HEK293 (cell line): ENCODE results near the gene SLC6A3.

Source experiments
- CTCF ChIA-PET: fragments of 350-600 bp; formaldehyde crosslinking; extraction: SDS; loops from one replicate; lab custom pipeline; 2021; ENCODE audit warnings: antibody characterized with exemption; lab: Yijun Ruan, JAX
- POLR2A ChIA-PET: fragments of 300-600 bp; formaldehyde crosslinking; extraction: SDS; loops from one replicate; lab custom pipeline; 2020; ENCODE audit warnings: antibody characterized with exemption, inconsistent platforms; lab: Yijun Ruan, JAX
- H3K27ac ChIP-seq: fragments of 200-500 bp; sonication (Bioruptor generic); 2 replicates; pipeline ENCODE4 v1.5.1; 2014; ENCODE audit warnings: low read depth, low read length, control low read depth, inconsistent platforms; ENCODE audit errors: extremely low read depth
- H3K36me3 ChIP-seq, 2 experiments: fragments of 200-500 bp in 1 of 2; sonication (Bioruptor generic) in 1 of 2; 1 replicate in 1 of 2; 2 replicates in 1 of 2; pipeline ENCODE4 v1.5.1; 2014 to 2017; ENCODE audit warnings: inconsistent platforms in 2 of 2, low read length in 2 of 2; ENCODE audit not compliant: control insufficient read depth in 2 of 2, insufficient read depth in 1 of 2
- H3K4me1 ChIP-seq: fragments of 200-500 bp; sonication (Bioruptor generic); 2 replicates; pipeline ENCODE4 v1.5.1; 2014; ENCODE audit warnings: mild to moderate bottlenecking, low read length, inconsistent platforms; ENCODE audit not compliant: control insufficient read depth, insufficient read depth
- H3K4me3 ChIP-seq: 2 replicates; pipeline ENCODE4 v1.5.1; 2011; ENCODE audit warnings: low read depth, mild to moderate bottlenecking, control low read depth, low read length, moderate library complexity
- H3K9me3 ChIP-seq: fragments of 200-500 bp; sonication (Bioruptor generic); 2 replicates; pipeline ENCODE4 v1.5.1; 2014; ENCODE audit warnings: low read depth, low read length, inconsistent platforms; ENCODE audit not compliant: control insufficient read depth, insufficient read depth
- HIC1 ChIP-seq: fragments of 450-650 bp; formaldehyde crosslinking; IDR thresholded peaks from 2 replicates; pipeline ENCODE4 v1.5.1; 2016; ENCODE audit warnings: missing biosample characterization, missing genetic modification characterization
- HOXC10 ChIP-seq: sonication (generic); formaldehyde crosslinking; IDR thresholded peaks from 2 replicates; pipeline ENCODE4 v1.8.1; 2023; ENCODE audit warnings: mild to moderate bottlenecking, missing genetic modification reagents
- RBAK ChIP-seq: fragments of 450-650 bp; formaldehyde crosslinking; IDR thresholded peaks from 2 replicates; pipeline ENCODE4 v1.5.1; 2016; ENCODE audit warnings: missing biosample characterization, missing genetic modification characterization
- TCF7L2 ChIP-seq: IDR thresholded peaks from 2 replicates; pipeline ENCODE4 v1.6.1; 2011; ENCODE audit warnings: low read depth, mild to moderate bottlenecking, inconsistent platforms, low read length, moderate library complexity, borderline replicate concordance
- ZBTB17 ChIP-seq: fragments of 450-650 bp; formaldehyde crosslinking; IDR thresholded peaks from 2 replicates; pipeline ENCODE4 v1.5.1; 2016; ENCODE audit warnings: missing biosample characterization, missing genetic modification characterization
- ZNF132 ChIP-seq: fragments of 450-650 bp; formaldehyde crosslinking; IDR thresholded peaks from 2 replicates; pipeline ENCODE4 v1.5.1; 2017; ENCODE audit warnings: missing biosample characterization, missing genetic modification characterization, borderline replicate concordance
- ZNF223 ChIP-seq: fragments of 450-650 bp; formaldehyde crosslinking; IDR thresholded peaks from 2 replicates; pipeline ENCODE4 v1.5.1; 2016; ENCODE audit warnings: missing biosample characterization, missing genetic modification characterization
- ZNF266 ChIP-seq: fragments of 450-650 bp; formaldehyde crosslinking; IDR thresholded peaks from 2 replicates; pipeline ENCODE4 v1.5.1; 2016; ENCODE audit warnings: missing biosample characterization, missing genetic modification characterization, low read depth
- ZNF366 ChIP-seq: fragments of 450-650 bp; formaldehyde crosslinking; conservative IDR thresholded peaks from 2 replicates; pipeline ENCODE4 v1.5.1; 2016; ENCODE audit warnings: missing biosample characterization, missing genetic modification characterization
- ZNF394 ChIP-seq: fragments of 450-650 bp; formaldehyde crosslinking; IDR thresholded peaks from 2 replicates; pipeline ENCODE4 v1.5.1; 2016; ENCODE audit warnings: missing biosample characterization, missing genetic modification characterization, mild to moderate bottlenecking, moderate library complexity, borderline replicate concordance
- ZNF416 ChIP-seq: fragments of 450-650 bp; formaldehyde crosslinking; IDR thresholded peaks from 2 replicates; pipeline ENCODE4 v1.5.1; 2016; ENCODE audit warnings: missing biosample characterization, missing genetic modification characterization
- ZNF423 ChIP-seq: fragments of 450-650 bp; formaldehyde crosslinking; IDR thresholded peaks from 2 replicates; pipeline ENCODE4 v1.5.1; 2016; ENCODE audit warnings: missing biosample characterization, missing genetic modification characterization
- ZNF433 ChIP-seq: fragments of 450-650 bp; formaldehyde crosslinking; IDR thresholded peaks from 2 replicates; pipeline ENCODE4 v1.5.1; 2016; ENCODE audit warnings: missing biosample characterization, missing genetic modification characterization, low read depth
- ZNF48 ChIP-seq: fragments of 450-650 bp; formaldehyde crosslinking; IDR thresholded peaks from 2 replicates; pipeline ENCODE4 v1.5.1; 2016; ENCODE audit warnings: missing biosample characterization, missing genetic modification characterization
- ZNF549 ChIP-seq: fragments of 450-650 bp; IDR thresholded peaks from 2 replicates; pipeline ENCODE4 v1.5.1; 2018; ENCODE audit warnings: missing biosample characterization, missing genetic modification characterization, mild to moderate bottlenecking, inconsistent platforms, moderate library complexity
- ZNF571 ChIP-seq: fragments of 450-650 bp; formaldehyde crosslinking; IDR thresholded peaks from 2 replicates; pipeline ENCODE4 v1.5.0; 2017; ENCODE audit warnings: missing biosample characterization, missing genetic modification characterization
- ZNF658 ChIP-seq: fragments of 450-650 bp; formaldehyde crosslinking; IDR thresholded peaks from 2 replicates; pipeline ENCODE4; 2016; ENCODE audit warnings: missing biosample characterization, missing genetic modification characterization
- ZNF792 ChIP-seq: fragments of 450-650 bp; formaldehyde crosslinking; IDR thresholded peaks from 2 replicates; pipeline ENCODE4 v1.5.1; 2016; ENCODE audit warnings: missing biosample characterization, missing genetic modification characterization

The SLC6A3 gene

GRCh38 chr5:1479066-1479465 lies 33.8 kb upstream of the SLC6A3 start:
- no peaks in the 10 kb centered on the region for H3K4me1 ChIP-seq
- no peak overlapping the region for H3K4me3 ChIP-seq
- H3K27ac ChIP-seq = no peak overlapping the region
- CTCF ChIA-PET = interaction anchor here (0.6 to 3.3 kb wide), 11 partner anchors 9 to 471 kb away, joined by 3 to 20 read pairs (median 4); no protein-coding TSS in a partner anchor
- H3K9me3 ChIP-seq = no peaks in the 10 kb centered on the region
- TF ChIP-seq ZNF571 (tag by site-specific recombination) = no peak
- TF ChIP-seq ZNF658 = no peak
- TF ChIP-seq ZNF366 = no peak
- TF ChIP-seq HOXC10 (CRISPR knock-in tag) = no peak
- TF ChIP-seq ZNF132 = no peak
- TF ChIP-seq, all 188 proteins: peak for 0
- H3K36me3 ChIP-seq = peaks cover 7 to 70% of the 10 kb centered on the region in 2 experiments; a peak in 2 of 3 replicates
- POLR2A ChIA-PET = no interaction called here

GRCh38 chr5:1478271-1479035 lies 33.2 kb upstream of the SLC6A3 start:
- Histone ChIP-seq H3K36me3 (peaks cover 7 to 75% of the 10 kb centered on the region in 2 experiments; a peak in 2 of 3 replicates), H3K9me3 (no peaks in the 10 kb centered on the region), H3K27ac (no peak overlapping the region), H3K4me3 (no peak overlapping the region), H3K4me1 (no peaks in the 10 kb centered on the region)
- ChIA-PET POLR2A (no interaction called here), CTCF (interaction anchor here (0.6 to 1.5 kb wide), 11 partner anchors 12 to 470 kb away, joined by 3 to 10 read pairs (median 4); no protein-coding TSS in a partner anchor)
- TF ChIP-seq TCF7L2 (no peak), ZNF48 (tag by site-specific recombination) (no peak), ZNF549 (tag by site-specific recombination) (no peak), ZNF394 (no peak), ZNF423 (tag by site-specific recombination) (no peak), ZNF266 (tag by site-specific recombination) (no peak), RBAK (tag by site-specific recombination) (no peak), HIC1 (tag by site-specific recombination) (no peak), ZNF571 (tag by site-specific recombination) (no peak)

GRCh38 chr5:1477341-1477740 lies 32.1 kb upstream of the SLC6A3 start:
- Histone ChIP-seq H3K4me3 (no peak overlapping the region), H3K9me3 (no peaks in the 10 kb centered on the region), H3K36me3 (peaks cover 7 to 79% of the 10 kb centered on the region in 2 experiments; a peak in 2 of 3 replicates), H3K4me1 (no peaks in the 10 kb centered on the region), H3K27ac (no peak overlapping the region)
- CTCF ChIA-PET = interaction anchor here (0.5 to 1.3 kb wide), 3 partner anchors 97 to 167 kb away, joined by 3 to 4 read pairs (median 3); no protein-coding TSS in a partner anchor
- POLR2A ChIA-PET = no interaction called here
- no peak for TF ChIP-seq ZNF433
- no peak for TF ChIP-seq ZNF792 (tag by site-specific recombination)
- TF ChIP-seq ZNF223 (tag by site-specific recombination) = no peak
- no peak for TF ChIP-seq ZNF416 (tag by site-specific recombination)
- no peak for TF ChIP-seq ZBTB17 (tag by site-specific recombination)
